HepG2 (cell line): Measurements from ENCODE around the gene TMEM97. TPM values are rescaled to one million over a fixed set of nuclear protein-coding genes. Genes with fewer than 3 reads are reported as not detected.

ENCODE experiments used
- CBX2 ChIP-seq, 2 experiments: fragments of 200-600 bp in 1 of 2; sonication (generic); formaldehyde crosslinking in 1 of 2; IDR thresholded peaks; 2 replicates each; pipeline versions ENCODE4 v1.7.0 to v1.8.1; 2018 to 2022; ENCODE audit warnings: low read depth in 2 of 2, low read length in 1 of 2, mild to moderate bottlenecking in 1 of 2, missing genetic modification reagents in 1 of 2
- DMTF1 ChIP-seq: sonication (generic); formaldehyde crosslinking; IDR thresholded peaks from 2 replicates; pipeline ENCODE4 v1.4.0; 2020; ENCODE audit warnings: mild to moderate bottlenecking, missing genetic modification reagents
- DZIP1 ChIP-seq: sonication (generic); formaldehyde crosslinking; IDR thresholded peaks from 2 replicates; pipeline ENCODE4 v1.5.0; 2020; ENCODE audit warnings: mild to moderate bottlenecking, missing genetic modification reagents
- GLI4 ChIP-seq: sonication (generic); formaldehyde crosslinking; IDR thresholded peaks from 2 replicates; pipeline ENCODE4 v1.5.1; 2020; ENCODE audit warnings: missing genetic modification reagents, mild to moderate bottlenecking, moderate library complexity, borderline replicate concordance
- IKZF5 ChIP-seq: IDR thresholded peaks from 2 replicates; pipeline ENCODE4 v1.6.1; 2018; ENCODE audit warnings: missing genetic modification reagents, mild to moderate bottlenecking, missing compliant biosample characterization
- MEF2D ChIP-seq: sonication (generic); formaldehyde crosslinking; IDR thresholded peaks from 2 replicates; pipeline ENCODE4 v1.5.1; 2020; ENCODE audit warnings: mild to moderate bottlenecking, missing genetic modification reagents
- MTF1 ChIP-seq: sonication (generic); formaldehyde crosslinking; IDR thresholded peaks from 2 replicates; pipeline ENCODE4 v1.5.0; 2020; ENCODE audit warnings: missing genetic modification reagents
- REST ChIP-seq, 2 experiments: IDR thresholded peaks; 2 replicates each; pipeline ENCODE4 v1.6.1; 2011 to 2012; ENCODE audit warnings: low read length in 2 of 2, borderline replicate concordance in 1 of 2, low read depth in 1 of 2, mild to moderate bottlenecking in 1 of 2, moderate library complexity in 1 of 2
- SALL1 ChIP-seq: sonication (generic); formaldehyde crosslinking; IDR thresholded peaks from 2 replicates; pipeline ENCODE4 v1.8.0; 2022; ENCODE audit warnings: mild to moderate bottlenecking, missing genetic modification reagents
- SRF ChIP-seq: IDR thresholded peaks from 2 replicates; pipeline ENCODE4 v1.6.1; 2011; ENCODE audit warnings: mild to moderate bottlenecking, low read depth, low read length, moderate library complexity
- ZNF207 ChIP-seq: fragments of 450-650 bp; IDR thresholded peaks from 2 replicates; pipeline ENCODE4 v1.6.1; 2016; ENCODE audit warnings: antibody characterized with exemption, borderline replicate concordance
- ZNF3 ChIP-seq: IDR thresholded peaks from 2 replicates; pipeline ENCODE4 v1.7.0; 2017; ENCODE audit warnings: inconsistent platforms
- ZNF562 ChIP-seq: sonication (generic); formaldehyde crosslinking; IDR thresholded peaks from 2 replicates; pipeline ENCODE4 v1.8.0; 2022; ENCODE audit warnings: missing genetic modification reagents, borderline replicate concordance
- ZNF580 ChIP-seq: IDR thresholded peaks from 2 replicates; pipeline ENCODE4 v1.6.1; 2016; ENCODE audit warnings: low read depth, borderline replicate concordance
- polyA plus RNA-seq, 8 experiments: library from polyadenylated mRNA; depleted of rRNA in 3 of 8; stranded (reverse) in 7 of 8; unstranded in 1 of 8; fragments of >200 nt; fragmentation: Illumina TruSeq in 4 of 8; extraction: Trizol in 4 of 8; gene quantifications; 2 replicates each; pipeline versions ENCODE4 v1.2.1 to v1.2.3, GENCODE V29; 2011 to 2016; ENCODE audit warnings: low read depth in 4 of 8, missing spikeins in 1 of 8, mixed read lengths in 1 of 8; ENCODE audit not compliant: insufficient read depth in 1 of 8
- total RNA-seq, 5 experiments: library from RNA; depleted of rRNA; stranded (reverse); fragments of >200 nt; fragmentation: Illumina TruSeq; extraction: Trizol; gene quantifications; 2 replicates each; pipeline ENCODE4 v1.2.3, GENCODE V29; 2016; ENCODE audit warnings: low read depth in 1 of 5

The TMEM97 gene
- total and polyA plus RNA-seq, 2 of the 13 experiments (the other 11 are each of a cell fraction or from before 2014, with no cell fraction given), result 69.6 to 137 TPM

- TF ChIP-seq GLI4 (CRISPR knock-in tag) (no peak), SRF (peak; percentile 66; the same call in 1 of the 2 replicates), IKZF5 (CRISPR knock-in tag) (peak; percentile 87), ZNF207 (no peak), ZNF3 (CRISPR knock-in tag) (no peak), ZNF562 (CRISPR knock-in tag) (no peak), REST (IDR thresholded peaks at IDR 0.05; ENCODE audit: borderline replicate concordance in 1 of 2, low read depth in 1 of 2, low read length in 2 of 2) (no peak; a peak in 1 of 4 replicates), DZIP1 (0 out of 2 replicates have a peak, but pooled peaks have one; percentile 66), MTF1 (CRISPR knock-in tag) (no peak), CBX2 (IDR thresholded peaks at IDR 0.05; ENCODE audit: low read depth, low read length) (no peak), CBX2 (CRISPR knock-in tag; IDR thresholded peaks at IDR 0.05; ENCODE audit: low read depth) (no peak), MEF2D (peak; percentile 58; the same call in 1 of the 2 replicates), SALL1 (peak; percentile 97), ZNF580 (CRISPR knock-in tag) (no peak; the same call in 1 of the 2 replicates), DMTF1 (CRISPR knock-in tag) (no peak)
Observed at GRCh38 chr17:28370035-28370743, 51.2 kb downstream of the TMEM97 start, which contains the start of gene VTN (continued).
